NAMALWA (cell line): Measurements from ENCODE around the gene SLC25A23.
"Not testable (repeated sequence)": the region's sequence is repeated elsewhere in the genome, so short reads cannot be mapped to it uniquely, and the experiment has no call there.

Source experiments
- DNase-seq: peaks from one replicate; pipeline ENCODE4 v3.0.0-alpha.2; 2015; ENCODE audit warnings: low spot score

SLC25A23 gene

DNA sequence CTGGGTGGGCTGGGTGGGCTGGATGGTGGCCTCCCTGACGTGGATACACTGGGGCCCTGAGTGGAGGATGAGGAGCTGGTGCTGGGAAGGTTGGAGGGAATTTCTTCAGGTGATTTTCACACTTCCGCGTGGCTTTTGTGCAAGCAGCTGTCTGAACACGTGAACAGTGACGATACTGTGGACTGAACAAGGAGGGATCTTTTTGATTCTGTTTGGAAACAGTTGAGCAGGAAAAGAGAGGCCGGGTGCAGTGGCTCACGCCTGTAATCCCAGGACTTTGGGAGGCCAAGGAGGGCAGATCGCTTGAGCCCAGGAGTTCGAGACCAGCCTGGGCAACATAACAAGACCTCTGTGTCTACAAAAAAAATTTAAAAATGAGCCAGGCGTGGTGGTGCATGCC lies 57.5 kb downstream of the SLC25A23 start:
- no peak for DNase-seq

DNA sequence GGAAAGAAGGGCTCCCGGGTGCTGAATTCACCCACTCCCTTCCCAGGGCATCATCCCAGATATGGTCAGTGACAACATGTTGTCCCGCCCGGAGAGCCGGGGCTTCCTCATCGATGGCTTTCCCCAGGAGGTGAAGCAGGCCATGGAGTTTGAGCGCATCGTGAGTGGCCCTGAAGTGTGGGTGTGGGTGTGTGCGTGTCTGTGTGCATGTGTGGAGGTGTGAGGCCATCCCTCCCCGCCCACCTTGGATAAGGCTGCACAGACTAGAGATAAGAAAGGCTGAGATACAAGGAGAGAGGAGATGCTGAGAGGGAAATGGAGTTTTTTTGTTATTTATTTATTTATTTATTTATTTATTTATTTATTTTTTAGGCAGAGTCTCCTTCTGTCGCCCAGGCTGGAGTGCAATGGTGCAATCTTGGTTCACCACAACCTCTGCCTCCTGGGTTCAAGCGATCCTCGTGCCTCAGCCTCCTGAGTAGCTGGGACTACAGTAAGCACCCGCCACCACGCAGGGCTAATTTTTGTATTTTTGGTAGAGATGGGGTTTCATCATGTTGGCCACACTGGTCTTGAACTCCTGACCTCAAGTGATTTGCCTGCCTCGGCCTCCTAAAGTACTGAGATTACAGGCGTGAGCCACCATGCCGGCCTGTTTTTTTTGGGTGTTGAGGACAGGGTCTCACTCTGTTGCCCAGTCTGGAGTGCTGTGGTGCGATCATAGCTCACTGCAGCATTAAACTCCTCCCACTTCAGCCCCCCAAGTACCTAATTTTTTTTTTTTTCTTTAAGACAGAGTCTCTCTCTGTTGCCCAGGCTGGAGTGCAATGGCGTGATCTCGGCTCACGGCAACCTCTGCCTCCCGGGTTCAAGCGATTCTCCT lies 59.3 kb downstream of the SLC25A23 start:
- DNase-seq = not testable (repeated sequence)

DNA sequence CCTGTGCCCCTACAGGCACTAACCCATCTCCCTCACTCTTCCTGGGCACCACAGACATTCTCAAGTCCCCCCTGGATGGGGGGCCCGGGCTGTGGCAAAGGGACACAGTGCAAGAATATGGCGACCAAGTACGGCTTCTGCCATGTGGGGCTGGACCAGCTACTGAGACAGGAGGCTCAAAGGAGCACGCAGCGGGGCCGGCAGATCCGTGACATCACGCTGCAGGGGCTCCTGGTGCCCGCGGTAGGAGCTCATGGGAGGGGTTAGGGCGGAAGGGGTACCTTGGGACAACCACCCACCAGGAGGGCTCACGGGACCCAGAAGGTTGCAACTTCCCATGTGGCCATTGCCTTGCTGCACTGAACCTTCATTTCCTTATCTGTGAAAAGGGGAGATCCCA lies 63.3 kb downstream of the SLC25A23 start:
- DNase-seq = no peak

DNA sequence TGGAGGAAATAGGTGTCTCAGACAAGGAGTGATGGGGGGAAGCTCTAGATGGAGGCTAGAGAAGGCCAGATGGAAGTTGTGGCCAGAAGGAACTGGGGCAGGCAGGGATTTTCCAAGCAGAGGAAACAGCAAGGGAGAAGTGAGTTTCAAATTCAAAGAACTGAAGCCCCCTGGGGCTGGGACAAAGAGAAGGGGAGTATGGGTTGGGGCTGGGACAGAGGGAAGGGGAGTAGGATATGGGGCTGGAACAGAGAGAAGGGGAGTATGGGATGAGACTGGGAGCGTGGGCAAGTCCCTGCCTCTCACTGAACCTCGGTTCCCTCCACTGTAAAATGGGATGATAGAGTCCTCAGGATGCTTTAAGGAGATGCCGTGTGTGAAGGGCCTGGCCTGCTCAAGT lies 64.8 kb downstream of the SLC25A23 start:
- no peak for DNase-seq

DNA sequence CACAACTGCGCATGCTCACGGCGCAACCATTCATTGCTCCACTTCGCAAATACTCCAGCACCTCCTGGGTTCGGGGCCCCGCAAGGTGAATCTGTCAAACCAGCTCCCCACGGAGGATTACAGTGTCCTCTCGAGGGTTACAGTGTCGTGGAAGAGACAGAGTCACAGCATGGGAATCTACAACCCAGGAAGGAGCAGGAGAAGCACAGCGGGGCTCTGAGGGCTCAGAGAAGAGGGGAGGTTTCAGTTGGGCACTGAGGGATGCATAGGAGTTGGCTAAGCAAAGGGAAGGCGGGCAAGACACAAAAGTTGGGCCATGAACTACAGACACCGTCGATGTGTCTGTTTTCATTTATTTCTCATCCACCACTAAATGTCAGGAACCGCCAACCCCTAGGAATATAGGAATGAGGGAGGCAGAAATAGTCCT lies 65.6 kb downstream of the SLC25A23 start:
- DNase-seq = peak; percentile 87

DNA sequence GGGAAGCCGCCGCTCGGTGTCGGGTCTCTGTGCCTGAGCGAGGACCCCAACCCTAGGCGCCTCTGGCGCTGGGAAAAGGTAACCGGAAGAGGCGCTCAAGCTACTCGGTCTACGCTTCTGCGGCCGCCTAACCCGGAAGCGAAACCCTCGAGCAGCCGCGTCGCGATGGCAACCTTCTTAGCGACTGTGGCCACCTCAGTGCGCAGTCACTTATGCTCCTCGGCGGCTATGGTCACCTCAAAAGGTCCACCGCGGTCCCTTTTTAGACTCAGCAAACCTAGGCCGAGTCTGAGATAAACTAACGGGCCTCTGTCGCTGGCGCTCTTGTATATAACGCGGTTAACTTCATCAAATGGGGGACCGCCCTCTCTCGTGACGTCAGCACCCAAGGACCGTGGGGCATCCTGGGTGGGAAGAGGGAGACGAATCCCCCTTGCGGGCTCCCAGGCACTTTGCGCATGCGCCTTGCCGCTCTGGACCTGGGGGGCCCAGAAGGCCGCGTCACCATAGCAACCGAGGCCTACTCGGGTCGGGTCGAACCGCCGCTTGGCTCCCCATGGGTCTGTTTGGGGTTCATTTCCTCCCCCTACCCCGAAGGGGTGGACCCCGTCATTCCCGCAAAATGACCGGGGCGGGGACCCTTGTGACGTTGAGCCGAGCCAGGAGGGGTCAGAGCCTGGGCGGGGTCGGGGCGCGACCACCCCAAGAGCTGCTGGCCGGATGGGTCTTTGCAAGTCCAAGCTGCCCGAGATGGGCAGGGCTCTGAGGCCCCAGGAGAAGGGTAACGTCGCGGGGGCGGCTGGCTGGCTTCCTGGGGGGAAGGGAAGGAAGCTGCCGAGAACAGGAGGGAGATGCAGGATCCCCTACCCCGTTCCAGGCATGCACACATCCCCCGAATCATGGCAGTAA lies 66.3 kb downstream of the SLC25A23 start, which contains the start of gene GTF2F1:
Gene GTF2F1, minus strand, starts transcription at position 91 of the 909 bp plus-strand sequence. CDS start 169 bp downstream, outside the sequence.
- DNase-seq = peak; percentile 98

DNA sequence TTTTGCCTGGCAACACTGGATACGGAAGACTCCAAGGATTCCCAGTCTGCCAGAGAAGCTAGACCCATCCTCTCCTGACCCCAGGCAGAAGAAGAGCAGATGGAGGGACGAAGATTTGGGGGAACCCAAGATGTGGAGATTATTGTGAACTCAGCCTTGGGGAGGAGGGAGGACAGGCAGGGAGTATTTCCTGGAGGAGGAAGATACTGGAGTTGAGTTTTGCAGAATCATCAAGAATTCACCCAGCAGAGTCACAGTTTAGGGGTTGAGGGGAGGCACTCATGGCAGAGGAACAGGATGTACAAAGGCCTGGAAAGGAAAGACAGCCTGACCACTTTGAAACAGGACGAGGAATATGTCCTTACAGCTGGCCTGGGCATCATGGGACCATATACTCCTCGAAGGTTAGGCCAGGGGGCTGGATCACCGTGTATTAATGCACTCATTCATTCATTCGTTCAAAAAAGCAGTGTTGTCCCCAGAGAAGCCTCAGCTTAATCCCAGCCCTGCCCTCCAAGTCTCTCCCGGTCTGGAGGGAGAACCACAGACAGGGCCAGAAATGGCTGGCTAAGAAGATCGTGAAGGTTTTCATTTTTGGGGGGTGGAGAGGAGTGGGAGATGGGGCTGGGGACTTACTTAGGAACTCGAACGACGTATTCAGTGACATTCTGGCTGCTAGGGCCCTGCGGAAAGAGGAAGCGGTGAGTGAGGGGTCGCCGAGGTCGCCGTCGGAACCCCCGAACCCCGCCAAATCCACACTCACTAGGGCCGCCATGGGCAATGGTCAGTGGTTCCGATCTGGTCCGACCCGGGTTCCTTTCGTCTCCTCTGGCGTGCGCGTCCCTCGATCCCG lies 67.1 kb downstream of the SLC25A23 start:
- DNase-seq = no peak
